CD4-positive, alpha-beta T cell treated with Interleukin-2 at 100 ng/mL for 4 hours (primary cell): ENCODE results near the gene CCDC136.

Experiments used
- DNase-seq: peaks from one replicate; pipeline ENCODE4 v3.0.0-alpha.2; 2020; ENCODE audit warnings: low spot score

Gene CCDC136

GRCh38 chr7:128791121-128791971 lies at the start of gene CCDC136:
Gene CCDC136 (plus strand): TSS chr7:128791968. CDS start chr7:128792412, 444 bp downstream.
- DNase-seq, result peak; percentile 71

GRCh38 chr7:128742206-128742605 lies 49.6 kb upstream of the CCDC136 start:
- no peak for DNase-seq

GRCh38 chr7:128743112-128743772 lies 48.5 kb upstream of the CCDC136 start:
- no peak for DNase-seq

GRCh38 chr7:128744366-128744905 lies 47.3 kb upstream of the CCDC136 start:
- no peak for DNase-seq

- no peak for DNase-seq
Observed at GRCh38 chr7:128745706-128746105, 46.1 kb upstream of the CCDC136 start.

- no peak for DNase-seq
Observed at GRCh38 chr7:128747327-128748079, 44.3 kb upstream of the CCDC136 start.

- DNase-seq, result no peak
Observed at GRCh38 chr7:128752251-128752650, 39.5 kb upstream of the CCDC136 start.

GRCh38 chr7:128755075-128755818 lies 36.5 kb upstream of the CCDC136 start:
- no peak for DNase-seq

GRCh38 chr7:128755819-128756476 lies 35.8 kb upstream of the CCDC136 start:
- no peak for DNase-seq

- DNase-seq, result no peak
Observed at GRCh38 chr7:128757203-128757602, 34.6 kb upstream of the CCDC136 start.

- no peak for DNase-seq
Observed at GRCh38 chr7:128758553-128758952, 33.2 kb upstream of the CCDC136 start.

- no peak for DNase-seq
Observed at GRCh38 chr7:128759242-128759641, 32.5 kb upstream of the CCDC136 start.

GRCh38 chr7:128763541-128763940 lies 28.2 kb upstream of the CCDC136 start:
- no peak for DNase-seq

- no peak for DNase-seq
Observed at GRCh38 chr7:128767475-128768110, 24.2 kb upstream of the CCDC136 start.

- no peak for DNase-seq
Observed at GRCh38 chr7:128770233-128770632, 21.5 kb upstream of the CCDC136 start.

GRCh38 chr7:128773604-128774003 lies 18.2 kb upstream of the CCDC136 start:
- DNase-seq, result no peak

GRCh38 chr7:128774029-128774689 lies 17.6 kb upstream of the CCDC136 start:
- no peak for DNase-seq

GRCh38 chr7:128774921-128775320 lies 16.8 kb upstream of the CCDC136 start:
- DNase-seq, result no peak

- DNase-seq, result no peak
Observed at GRCh38 chr7:128775744-128776474, 15.9 kb upstream of the CCDC136 start, which contains the start of gene OPN1SW. Gene OPN1SW (minus strand): TSS chr7:128775794. CDS start chr7:128775781, 13 bp downstream.
